Measurements from ENCODE around the gene SALL1. TPM values are rescaled to one million over a fixed set of nuclear protein-coding genes. Genes with fewer than 3 reads are reported as not detected.
A peak's percentile ranks its signal among the peaks of the same experiment; 100 is the strongest.

The SALL1 gene
- total and polyA plus RNA-seq, 2 of the 13 experiments (the other 11 are each of a cell fraction or from before 2014, with no cell fraction given), result 6.6 to 12.3 TPM

GRCh38 chr16:51149721-51150164 is 1.3 kb downstream of the SALL1 start (continued):
- TF ChIP-seq ZNF407 (CRISPR knock-in tag; IDR thresholded peaks at IDR 0.05; ENCODE audit: not compliant biosample characterization) (no peak), GPBP1L1 (CRISPR knock-in tag; IDR thresholded peaks at IDR 0.05) (no peak), HMGXB3 (CRISPR knock-in tag; IDR thresholded peaks at IDR 0.05; ENCODE audit: borderline replicate concordance) (no peak), RBM39 (IDR thresholded peaks at IDR 0.05; ENCODE audit: low read depth, low read length, poor library complexity, severe bottlenecking) (no peak), ZNF646 (CRISPR knock-in tag; IDR thresholded peaks at IDR 0.05) (peak; percentile 48; the same call in 1 of the 2 replicates), ATRX (CRISPR knock-in tag; IDR thresholded peaks at IDR 0.05; ENCODE audit: borderline replicate concordance) (no peak), FOSL1 (CRISPR knock-in tag; IDR thresholded peaks at IDR 0.05; ENCODE audit: borderline replicate concordance) (no peak)

Data from HepG2 (cell line).